ENCODE data around the gene XYLT1. TPM values are rescaled to one million over a fixed set of nuclear protein-coding genes. Genes with fewer than 3 reads are reported as not detected.

Gene XYLT1
- total and polyA plus RNA-seq, 10 of the 15 experiments (the other 5 are each of a cell fraction or from before 2014, with no cell fraction given): 0.88 to 14.8 (median 5.8) TPM

GRCh38 chr16:17058471-17058870, 412.3 kb downstream of the XYLT1 start:
- no peak for DNase-seq (ENCODE audit: low read depth, low spot score)
- in situ Hi-C loops (cut with MboI): no loop called here
- intact Hi-C loops (cut with micrococcal nuclease; ENCODE audit: unreplicated experiment): no loop called here
- Histone ChIP-seq H4K20me1 (ENCODE audit: control insufficient read depth, insufficient read depth) (no peaks in the 10 kb centered on the region), H3K79me2 (ENCODE audit: control insufficient read depth, insufficient read depth, low read length) (no peaks in the 10 kb centered on the region), H2AFZ (ENCODE audit: control insufficient read depth, low read depth, low read length) (no peak overlapping the region), H3K36me3 (ENCODE audit: control insufficient read depth in 2 of 2, insufficient read depth in 2 of 2, low read length in 1 of 2) (no peaks in the 10 kb centered on the region; a peak in 1 of 4 replicates), H3K4me1 (ENCODE audit: control insufficient read depth, insufficient read depth, low read length) (no peaks in the 10 kb centered on the region), H3K4me2 (ENCODE audit: control insufficient read depth, insufficient read depth) (no peak overlapping the region), H3K27me3 (replicated peaks in 1 of 2; ENCODE audit: control insufficient read depth in 2 of 2, insufficient read depth in 2 of 2, low read length in 1 of 2) (no peaks in the 10 kb centered on the region), H3K9ac (ENCODE audit: control insufficient read depth, insufficient read depth, low read length) (no peak overlapping the region), H3K27ac (ENCODE audit: control insufficient read depth, insufficient read depth) (no peak overlapping the region), H3K4me3 (no peak overlapping the region), H3K9me3 (replicated peaks; ENCODE audit: control insufficient read depth, insufficient read depth, low read length) (no peaks in the 10 kb centered on the region; the same call in 2 of the 3 replicates)
- SMC1A ChIA-PET (ENCODE audit: uncharacterized antibody, unreplicated experiment): interaction anchor here (1.7 kb wide), 1 partner anchor 11 kb away, joined by 5 read pairs; no protein-coding TSS in a partner anchor
- POLR2A ChIA-PET: no interaction called here
- CTCF ChIA-PET: no interaction called here
- WGBS (ENCODE audit: insufficient coverage, insufficient replicate concordance, low lambda C conversion rate, missing lambda C conversion rate): 87% methylated on average over 7 of the region's 7 CpGs
- no TSS peak for BruUV-seq (replicated peaks)
- FAIRE-seq: no peak
- TF ChIP-seq ATF3 (IDR thresholded peaks at IDR 0.05; ENCODE audit: borderline replicate concordance, extremely low read depth, low read depth, low read length) (no peak), SREBF2 (IDR thresholded peaks at IDR 0.05; ENCODE audit: low read length) (no peak), ZNF217 (IDR thresholded peaks at IDR 0.05) (no peak), STAT3 (IDR thresholded peaks at IDR 0.05; ENCODE audit: low read depth, low read length) (no peak), PBX3 (IDR thresholded peaks at IDR 0.05; ENCODE audit: insufficient replicate concordance, low read depth, low read length) (no peak)
- ATAC-seq: no peak
- RAD21 ChIA-PET (ENCODE audit: unreplicated experiment): no interaction called here

GRCh38 chr16:17056666-17057065, 414.1 kb downstream of the XYLT1 start:
- WGBS (ENCODE audit: insufficient coverage, insufficient replicate concordance, low lambda C conversion rate, missing lambda C conversion rate): 0% methylated on average over 1 of the region's 1 CpG
- H4K20me1 ChIP-seq (ENCODE audit: control insufficient read depth, insufficient read depth): no peaks in the 10 kb centered on the region
- ATAC-seq (no peak), FAIRE-seq (peak; percentile 35), DNase-seq (ENCODE audit: low read depth, low spot score) (no peak)
- no peak overlapping the region for H3K9ac ChIP-seq (ENCODE audit: control insufficient read depth, insufficient read depth, low read length)
- H2AFZ ChIP-seq (ENCODE audit: control insufficient read depth, low read depth, low read length): no peak overlapping the region
- in situ Hi-C loops (cut with MboI) (no loop called here), intact Hi-C loops (cut with micrococcal nuclease; ENCODE audit: unreplicated experiment) (no loop called here)
- ChIA-PET SMC1A (ENCODE audit: uncharacterized antibody, unreplicated experiment) (interaction anchor here (0.7 to 5.6 kb wide), 4 partner anchors 8 to 20 kb away, joined by 3 to 38 read pairs (median 3); no protein-coding TSS in a partner anchor), POLR2A (no interaction called here), CTCF (interaction anchor here (0.8 to 0.9 kb wide), 2 partner anchors 20 to 195 kb away, joined by 3 read pairs; no protein-coding TSS in a partner anchor), RAD21 (ENCODE audit: unreplicated experiment) (interaction anchor here (1.0 kb wide), 1 partner anchor 13 kb away, joined by 3 read pairs; no protein-coding TSS in a partner anchor)
- H3K4me1 ChIP-seq (ENCODE audit: control insufficient read depth, insufficient read depth, low read length): no peaks in the 10 kb centered on the region
- H3K4me2 ChIP-seq (ENCODE audit: control insufficient read depth, insufficient read depth): no peak overlapping the region
- no peaks in the 10 kb centered on the region; the same call in 2 of the 3 replicates for H3K9me3 ChIP-seq (replicated peaks; ENCODE audit: control insufficient read depth, insufficient read depth, low read length)
- H3K79me2 ChIP-seq (ENCODE audit: control insufficient read depth, insufficient read depth, low read length): no peaks in the 10 kb centered on the region
- no peak overlapping the region for H3K4me3 ChIP-seq
- BruUV-seq (replicated peaks): no TSS peak
- no peaks in the 10 kb centered on the region for H3K27me3 ChIP-seq (replicated peaks in 1 of 2; ENCODE audit: control insufficient read depth in 2 of 2, insufficient read depth in 2 of 2, low read length in 1 of 2)
- no peaks in the 10 kb centered on the region; a peak in 1 of 4 replicates for H3K36me3 ChIP-seq (ENCODE audit: control insufficient read depth in 2 of 2, insufficient read depth in 2 of 2, low read length in 1 of 2)
- H3K27ac ChIP-seq (ENCODE audit: control insufficient read depth, insufficient read depth): no peak overlapping the region
- TF ChIP-seq ESRRA (IDR thresholded peaks at IDR 0.05; ENCODE audit: low read length) (no peak), POU2F2 (IDR thresholded peaks at IDR 0.05; ENCODE audit: borderline replicate concordance, low read depth, low read length) (no peak), EP300 (IDR thresholded peaks at IDR 0.05; ENCODE audit: borderline replicate concordance in 1 of 2, control insufficient read depth in 1 of 2, low read depth in 2 of 2, low read length in 2 of 2) (no peak), EZH2 (IDR thresholded peaks at IDR 0.05; ENCODE audit: borderline replicate concordance, control insufficient read depth, low read depth, low read length) (no peak), RAD21 (IDR thresholded peaks at IDR 0.05; ENCODE audit: insufficient read depth, low read depth, low read length) (no peak), RFX5 (IDR thresholded peaks at IDR 0.05; ENCODE audit: low read depth, low read length) (no peak), SMARCA5 (IDR thresholded peaks at IDR 0.05) (no peak), CTCF (IDR thresholded peaks at IDR 0.05 in 2 of 3, conservative IDR thresholded peaks at IDR 0.05 in 1 of 3; ENCODE audit: control insufficient read depth in 2 of 3, extremely low read depth in 1 of 3, insufficient read depth in 1 of 3, low read depth in 3 of 3, low read length in 3 of 3) (no peak)

Data from GM12878 (cell line).